RCC 7860 (cell line): ENCODE measurements around the gene DNAI4.
A peak's percentile ranks its signal among the peaks of the same experiment; 100 is the strongest.

Experiments
- DNase-seq: peaks from one replicate; pipeline ENCODE4 v3.0.0-alpha.2; 2015; ENCODE audit warnings: low spot score
- FAIRE-seq: peaks from 2 replicates; lab custom pipeline; 2012; peaks lifted over from hg19 to GRCh38; lab: Jason Lieb, UNC

DNAI4 gene

DNA sequence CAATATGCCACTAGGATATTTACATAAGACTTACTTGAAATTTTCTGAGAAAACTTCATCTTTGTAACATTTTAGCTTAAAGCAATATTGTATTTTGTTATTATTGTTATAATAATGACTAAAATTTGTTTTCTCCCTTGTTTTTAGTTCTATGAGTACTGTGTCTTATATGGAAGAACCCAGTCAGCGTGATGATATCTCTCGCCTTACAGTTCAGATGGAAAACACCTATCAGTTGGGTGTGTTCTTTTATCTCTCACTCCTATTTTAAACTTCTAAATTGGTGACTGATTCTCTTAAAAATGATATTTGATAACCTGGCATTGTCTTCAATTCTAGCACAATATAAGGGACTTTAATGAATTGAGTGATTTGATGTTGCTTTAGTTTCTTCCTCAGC is 154.4 kb downstream of the DNAI4 start:
- FAIRE-seq (no peak), DNase-seq (no peak)

DNA sequence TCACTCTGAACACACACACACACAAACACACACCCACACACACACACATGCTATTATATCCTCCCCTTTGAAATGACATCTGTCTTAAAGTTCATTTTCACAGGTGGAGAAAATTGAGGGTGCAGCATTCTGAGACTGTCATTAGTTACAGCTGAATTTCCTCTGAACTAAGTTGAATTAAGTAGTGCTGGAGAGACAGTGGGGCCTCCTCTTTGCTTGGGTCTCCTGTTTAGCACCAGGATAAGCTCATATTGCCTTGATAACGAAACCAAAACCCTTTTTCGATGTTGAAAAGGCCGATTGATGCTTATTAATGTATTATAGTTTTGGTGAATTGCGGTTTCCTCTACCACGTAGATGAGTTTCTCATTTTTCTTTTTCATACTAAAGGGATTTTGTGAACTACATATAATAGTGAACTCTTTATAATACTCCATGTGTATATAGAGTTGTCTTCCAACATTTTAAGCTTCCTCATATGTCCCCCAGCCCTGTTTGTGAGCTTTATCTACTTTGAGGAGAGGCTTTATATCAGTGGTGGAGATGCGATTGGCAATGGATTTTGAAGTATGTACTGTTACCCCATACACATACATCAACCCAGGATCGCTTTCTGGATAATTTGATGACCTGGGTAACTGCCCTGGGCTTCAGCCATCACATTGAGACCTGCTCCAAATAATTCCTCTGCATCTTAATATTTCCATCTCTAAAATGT is 155.0 kb downstream of the DNAI4 start:
- no peak for FAIRE-seq
- DNase-seq = no peak

- no peak for FAIRE-seq
- no peak for DNase-seq
These were observed 155.7 kb downstream of the DNAI4 start for GRCh38 chr1:66768965-66769364.

- FAIRE-seq (no peak), DNase-seq (no peak)
These were observed 157.0 kb downstream of the DNAI4 start for GRCh38 chr1:66767626-66768025.

DNA sequence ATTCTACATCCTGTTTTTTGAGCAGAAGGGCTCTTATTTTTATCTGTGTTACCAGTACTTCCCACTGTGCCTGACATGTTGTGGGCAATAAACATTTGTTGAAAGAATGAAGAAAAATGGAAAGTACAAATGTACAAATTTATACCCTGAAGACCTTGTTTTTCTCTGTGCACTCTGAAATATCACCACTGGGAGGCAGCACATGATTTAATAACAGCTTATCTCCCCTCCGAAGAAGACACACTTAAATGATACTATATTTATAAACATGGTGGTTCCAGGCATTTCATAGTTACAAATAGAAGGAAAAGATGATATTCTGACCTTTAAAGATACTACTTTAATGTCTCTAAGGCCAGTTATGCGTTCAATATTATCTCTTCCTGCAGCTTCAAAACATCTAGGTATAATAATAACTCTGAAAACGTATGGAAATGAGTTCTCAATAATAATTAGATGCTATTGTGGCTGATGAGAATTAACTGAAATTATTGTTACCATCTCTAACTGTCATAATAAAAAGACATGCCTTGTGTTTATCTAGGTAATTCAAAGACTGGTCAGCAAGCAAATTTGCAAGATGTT is 159.6 kb downstream of the DNAI4 start:
- DNase-seq = peak; percentile 37
- FAIRE-seq = peak; percentile 73
